ENCODE measurements around the gene SLFNL1.

SLFNL1 gene

GRCh38 chr1:41021526-41022308, at the start of gene SLFNL1:
TSS of gene SLFNL1 (minus strand) at chr1:41021725. CDS start at chr1:41020660, 1,065 bp downstream.
- DNase-seq = no peak
- in situ Hi-C loops (cut with HindIII; ENCODE audit: low pct_ligation_motif_present, low pct_unique_long_range_greater_than_20kb, low sequenced_read_pairs) = no loop called here

GRCh38 chr1:41056907-41057306, 35.4 kb upstream of the SLFNL1 start:
- in situ Hi-C loops (cut with HindIII; ENCODE audit: low pct_ligation_motif_present, low pct_unique_long_range_greater_than_20kb, low sequenced_read_pairs) = no loop called here
- no peak for DNase-seq

GRCh38 chr1:41053316-41053715, 31.8 kb upstream of the SLFNL1 start:
- no peak for DNase-seq
- in situ Hi-C loops (cut with HindIII; ENCODE audit: low pct_ligation_motif_present, low pct_unique_long_range_greater_than_20kb, low sequenced_read_pairs) = no loop called here

GRCh38 chr1:41051022-41051421, 29.5 kb upstream of the SLFNL1 start:
- in situ Hi-C loops (cut with HindIII; ENCODE audit: low pct_ligation_motif_present, low pct_unique_long_range_greater_than_20kb, low sequenced_read_pairs) = no loop called here
- no peak for DNase-seq

GRCh38 chr1:41048540-41048939, 27.0 kb upstream of the SLFNL1 start:
- no peak for DNase-seq
- in situ Hi-C loops (cut with HindIII; ENCODE audit: low pct_ligation_motif_present, low pct_unique_long_range_greater_than_20kb, low sequenced_read_pairs) = no loop called here

GRCh38 chr1:41046347-41046775, 24.8 kb upstream of the SLFNL1 start:
- in situ Hi-C loops (cut with HindIII; ENCODE audit: low pct_ligation_motif_present, low pct_unique_long_range_greater_than_20kb, low sequenced_read_pairs) = no loop called here
- no peak for DNase-seq

GRCh38 chr1:41045740-41046139, 24.2 kb upstream of the SLFNL1 start:
- no peak for DNase-seq
- in situ Hi-C loops (cut with HindIII; ENCODE audit: low pct_ligation_motif_present, low pct_unique_long_range_greater_than_20kb, low sequenced_read_pairs) = no loop called here

GRCh38 chr1:41044187-41044586, 22.7 kb upstream of the SLFNL1 start:
- in situ Hi-C loops (cut with HindIII; ENCODE audit: low pct_ligation_motif_present, low pct_unique_long_range_greater_than_20kb, low sequenced_read_pairs) = no loop called here
- no peak for DNase-seq

- DNase-seq = no peak
- in situ Hi-C loops (cut with HindIII; ENCODE audit: low pct_ligation_motif_present, low pct_unique_long_range_greater_than_20kb, low sequenced_read_pairs) = no loop called here
These were observed 20.2 kb upstream of the SLFNL1 start for GRCh38 chr1:41041614-41042270.

GRCh38 chr1:41038110-41038509, 16.6 kb upstream of the SLFNL1 start:
- in situ Hi-C loops (cut with HindIII; ENCODE audit: low pct_ligation_motif_present, low pct_unique_long_range_greater_than_20kb, low sequenced_read_pairs) = no loop called here
- DNase-seq = no peak

GRCh38 chr1:41037116-41037903, 15.8 kb upstream of the SLFNL1 start:
- no peak for DNase-seq
- in situ Hi-C loops (cut with HindIII; ENCODE audit: low pct_ligation_motif_present, low pct_unique_long_range_greater_than_20kb, low sequenced_read_pairs) = no loop called here

- no peak for DNase-seq
- in situ Hi-C loops (cut with HindIII; ENCODE audit: low pct_ligation_motif_present, low pct_unique_long_range_greater_than_20kb, low sequenced_read_pairs) = no loop called here
These were observed 11.7 kb upstream of the SLFNL1 start for GRCh38 chr1:41033272-41033671.

GRCh38 chr1:41032147-41032546, 10.6 kb upstream of the SLFNL1 start:
- in situ Hi-C loops (cut with HindIII; ENCODE audit: low pct_ligation_motif_present, low pct_unique_long_range_greater_than_20kb, low sequenced_read_pairs) = no loop called here
- no peak for DNase-seq

GRCh38 chr1:41030872-41031616, 9.5 kb upstream of the SLFNL1 start:
- in situ Hi-C loops (cut with HindIII; ENCODE audit: low pct_ligation_motif_present, low pct_unique_long_range_greater_than_20kb, low sequenced_read_pairs) = no loop called here
- no peak for DNase-seq

- in situ Hi-C loops (cut with HindIII; ENCODE audit: low pct_ligation_motif_present, low pct_unique_long_range_greater_than_20kb, low sequenced_read_pairs) = no loop called here
- DNase-seq = no peak
These were observed 6.6 kb upstream of the SLFNL1 start for GRCh38 chr1:41028034-41028642.

- no peak for DNase-seq
- in situ Hi-C loops (cut with HindIII; ENCODE audit: low pct_ligation_motif_present, low pct_unique_long_range_greater_than_20kb, low sequenced_read_pairs) = no loop called here
These were observed 4.7 kb upstream of the SLFNL1 start for GRCh38 chr1:41025979-41026819.

- in situ Hi-C loops (cut with HindIII; ENCODE audit: low pct_ligation_motif_present, low pct_unique_long_range_greater_than_20kb, low sequenced_read_pairs) = no loop called here
- DNase-seq = no peak
These were observed 3.4 kb upstream of the SLFNL1 start for GRCh38 chr1:41024953-41025352.
